Stomach (tissue), 9 donors: ENCODE results near the gene SMAD3. TPM values are rescaled to one million over a fixed set of nuclear protein-coding genes. Genes with fewer than 3 reads are reported as not detected.
A peak's percentile ranks its signal among the peaks of the same experiment; 100 is the strongest.

Experiments used
- DNase-seq, 2 donors: peaks; one replicate each; pipeline versions ENCODE4 v3.0.0 to v3.0.0-alpha.2; 2013 to 2019
- H3K27ac ChIP-seq, 5 donors: fragments of 200-600 bp in 4 of 5; sonication (generic) in 4 of 5; one replicate each; pipeline ENCODE4 v1.5.1; 2013 to 2019; ENCODE audit warnings: mild to moderate bottlenecking in 1 of 5, moderate library complexity in 1 of 5
- H3K27me3 ChIP-seq, 3 donors: fragments of 200-600 bp; sonication (generic); one replicate each; pipeline ENCODE4 v1.5.1; 2017 to 2019; ENCODE audit warnings: mixed run types in 1 of 3
- H3K36me3 ChIP-seq, 4 donors: fragments of 200-600 bp; sonication (generic); 1 replicate in 3 of 4; 2 replicates in 1 of 4; pipeline ENCODE4 v1.5.1; 2016 to 2019
- H3K4me1 ChIP-seq, 4 donors: fragments of 200-600 bp; sonication (generic); one replicate each; pipeline ENCODE4 v1.5.1; 2016 to 2019
- H3K4me3 ChIP-seq, 4 donors: fragments of 200-600 bp; sonication (generic) in 3 of 4; one replicate each; pipeline ENCODE4 v1.5.1; 2016 to 2019; ENCODE audit warnings: mild to moderate bottlenecking in 1 of 4
- H3K9me3 ChIP-seq, 4 donors: fragments of 200-600 bp; sonication (generic); one replicate each; pipeline ENCODE4 v1.5.1; 2016 to 2019
- CTCF ChIP-seq, 7 experiments: fragments of 450-650 bp in 4 of 7; fragments of 200-600 bp in 3 of 7; sonication (generic) in 3 of 7; IDR thresholded peaks; one replicate each; pipeline ENCODE4 v1.5.1; 2016 to 2019; ENCODE audit warnings: antibody characterized with exemption in 7 of 7, control low read depth in 2 of 7, mild to moderate bottlenecking in 1 of 7
- EP300 ChIP-seq: sonication (generic); formaldehyde crosslinking; IDR thresholded peaks from one replicate; pipeline ENCODE4 v1.6.1; 2017; ENCODE audit warnings: antibody characterized with exemption
- POLR2A ChIP-seq, 4 donors: fragments of 450-650 bp; IDR thresholded peaks; one replicate each; pipeline ENCODE4 v1.6.1; 2016; ENCODE audit warnings: antibody characterized with exemption in 4 of 4, control low read depth in 2 of 4, mild to moderate bottlenecking in 1 of 4, moderate library complexity in 1 of 4
- POLR2AphosphoS5 ChIP-seq, 3 donors: sonication (generic); formaldehyde crosslinking; IDR thresholded peaks; one replicate each; pipeline ENCODE4 v1.6.1; 2016; ENCODE audit warnings: antibody characterized with exemption in 3 of 3
- WGBS, 5 donors: extraction: QIAGEN DNeasy Blood & Tissue Kit in 3 of 5; methylation state at CpG; one replicate each; pipeline versions ENCODE4 v1.1.5 to v1.1.7; 2013 to 2018; 5-methylcytosine and 5-hydroxymethylcytosine counted together
- intact Hi-C: fragments of 100-400 bp; cut with DNase I; formaldehyde crosslinking; loops from one replicate; pipeline ENCODE4 v1.15.1; 2023; ENCODE audit warnings: low total_unique reads
- polyA plus RNA-seq, 3 donors: library from polyadenylated mRNA; stranded (reverse); fragments of 200-250 nt; gene quantifications; one replicate each; pipeline ENCODE4 v1.2.3, GENCODE V29; 2013
- total RNA-seq, 5 donors: library from RNA; depleted of rRNA; stranded (reverse); fragments of >200 nt; gene quantifications; one replicate each; pipeline versions ENCODE4 v1.1.0 to v1.2.3, GENCODE V29; 2014 to 2016
- donor health status: healthy with polysubstance abuse.
- donor health status: Bipolar disorder and iron deficiency.
- donor health status: healthy.

The SMAD3 gene
- total and polyA plus RNA-seq, 8 donors = 6.8 to 103 (median 27.5) TPM

GRCh38 chr15:67126551-67127330 lies 61.3 kb downstream of the SMAD3 start:
- 56 to 73% (median 68%) methylated on average over 15 to 16 of the region's 16 CpGs for WGBS, 5 donors
- H3K4me1 ChIP-seq = peaks cover 43 to 81% (median 63%) of the 10 kb centered on the region in 4 donors
- peak overlapping the region; percentile 34 to 86 (median 80) for H3K27ac ChIP-seq

GRCh38 chr15:67127331-67127664 lies 61.9 kb downstream of the SMAD3 start:
- Histone ChIP-seq H3K27me3 (no peaks in the 10 kb centered on the region), H3K27ac (peak overlapping the region in 4 of 5 donors; percentile 59 to 86 (median 75)), H3K36me3 (no peaks in the 10 kb centered on the region), H3K4me3 (no peak overlapping the region), H3K9me3 (no peaks in the 10 kb centered on the region), H3K4me1 (peaks cover 41 to 81% (median 63%) of the 10 kb centered on the region in 4 donors)
- 65 to 81% (median 78%) methylated on average over 5 of the region's 5 CpGs for WGBS, 5 donors
- DNase-seq = no peak
- no peak for TF ChIP-seq CTCF (IDR thresholded peaks at IDR 0.05)
- intact Hi-C loops = loop anchor here (10.0 kb wide), 1 partner anchor 62 kb away; the partner anchor contains the start of gene SMAD3

More at GRCh38 chr15:67126551-67127330, 61.3 kb downstream of the SMAD3 start:
- intact Hi-C loops = loop anchor here (10.0 kb wide), 1 partner anchor 62 kb away; the partner anchor contains the start of gene SMAD3
- Histone ChIP-seq H3K9me3 (no peaks in the 10 kb centered on the region), H3K27me3 (no peaks in the 10 kb centered on the region), H3K36me3 (no peaks in the 10 kb centered on the region), H3K4me3 (no peak overlapping the region)
- TF ChIP-seq CTCF (IDR thresholded peaks at IDR 0.05) (no peak), POLR2A (IDR thresholded peaks at IDR 0.05) (no peak), POLR2AphosphoS5 (IDR thresholded peaks at IDR 0.05) (no peak), EP300 (no peak)
- DNase-seq = no peak

GRCh38 chr15:67127965-67128364 lies 62.6 kb downstream of the SMAD3 start:
- Histone ChIP-seq H3K4me1 (peaks cover 42 to 83% (median 68%) of the 10 kb centered on the region in 4 donors), H3K4me3 (no peak overlapping the region), H3K27ac (peak overlapping the region; percentile 23 to 86 (median 70)), H3K9me3 (no peaks in the 10 kb centered on the region), H3K36me3 (no peaks in the 10 kb centered on the region), H3K27me3 (no peaks in the 10 kb centered on the region)
- TF ChIP-seq POLR2AphosphoS5 (IDR thresholded peaks at IDR 0.05) (peak in 1 of 3 donors; percentile 85), POLR2A (IDR thresholded peaks at IDR 0.05) (no peak)
- 27 to 46% (median 31%) methylated on average over 4 of the region's 4 CpGs for WGBS, 5 donors
- no peak for DNase-seq
- intact Hi-C loops = loop anchor here (10.0 kb wide), 1 partner anchor 63 kb away; the partner anchor contains the start of gene SMAD3

GRCh38 chr15:67130166-67130565 lies 64.8 kb downstream of the SMAD3 start:
- TF ChIP-seq POLR2AphosphoS5 (IDR thresholded peaks at IDR 0.05) = no peak
- no peak for TF ChIP-seq CTCF (IDR thresholded peaks at IDR 0.05)
- TF ChIP-seq EP300 = no peak
- no peak for TF ChIP-seq POLR2A (IDR thresholded peaks at IDR 0.05)
- WGBS, 5 donors = 86 to 96% (median 93%) methylated on average over 8 to 12 of the region's 12 CpGs
- Histone ChIP-seq H3K27me3 (no peaks in the 10 kb centered on the region), H3K27ac (no peak overlapping the region), H3K36me3 (no peaks in the 10 kb centered on the region), H3K4me3 (no peak overlapping the region), H3K9me3 (no peaks in the 10 kb centered on the region), H3K4me1 (peaks cover 53 to 89% (median 78%) of the 10 kb centered on the region in 4 donors)
- DNase-seq = no peak
- intact Hi-C loops = no loop called here
